HEK293 (cell line): ENCODE measurements around the gene NYAP2.

Experiments
- CTCF ChIA-PET: fragments of 350-600 bp; formaldehyde crosslinking; extraction: SDS; loops from one replicate; lab custom pipeline; 2021; ENCODE audit warnings: antibody characterized with exemption; lab: Yijun Ruan, JAX
- POLR2A ChIA-PET: fragments of 300-600 bp; formaldehyde crosslinking; extraction: SDS; loops from one replicate; lab custom pipeline; 2020; ENCODE audit warnings: antibody characterized with exemption, inconsistent platforms; lab: Yijun Ruan, JAX
- H3K27ac ChIP-seq: fragments of 200-500 bp; sonication (Bioruptor generic); 2 replicates; pipeline ENCODE4 v1.5.1; 2014; ENCODE audit warnings: low read depth, low read length, control low read depth, inconsistent platforms; ENCODE audit errors: extremely low read depth
- H3K36me3 ChIP-seq, 2 experiments: fragments of 200-500 bp in 1 of 2; sonication (Bioruptor generic) in 1 of 2; 1 replicate in 1 of 2; 2 replicates in 1 of 2; pipeline ENCODE4 v1.5.1; 2014 to 2017; ENCODE audit warnings: inconsistent platforms in 2 of 2, low read length in 2 of 2; ENCODE audit not compliant: control insufficient read depth in 2 of 2, insufficient read depth in 1 of 2
- H3K4me1 ChIP-seq: fragments of 200-500 bp; sonication (Bioruptor generic); 2 replicates; pipeline ENCODE4 v1.5.1; 2014; ENCODE audit warnings: mild to moderate bottlenecking, low read length, inconsistent platforms; ENCODE audit not compliant: control insufficient read depth, insufficient read depth
- H3K4me3 ChIP-seq: 2 replicates; pipeline ENCODE4 v1.5.1; 2011; ENCODE audit warnings: low read depth, mild to moderate bottlenecking, control low read depth, low read length, moderate library complexity
- H3K9me3 ChIP-seq: fragments of 200-500 bp; sonication (Bioruptor generic); 2 replicates; pipeline ENCODE4 v1.5.1; 2014; ENCODE audit warnings: low read depth, low read length, inconsistent platforms; ENCODE audit not compliant: control insufficient read depth, insufficient read depth
- KLF8 ChIP-seq: fragments of 450-650 bp; formaldehyde crosslinking; IDR thresholded peaks from 2 replicates; pipeline ENCODE4 v1.5.1; 2016; ENCODE audit warnings: missing biosample characterization, missing genetic modification characterization
- MYNN ChIP-seq: fragments of 450-650 bp; formaldehyde crosslinking; IDR thresholded peaks from 2 replicates; pipeline ENCODE4 v1.5.1; 2016; ENCODE audit warnings: missing biosample characterization, missing genetic modification characterization, borderline replicate concordance
- SP2 ChIP-seq: fragments of 450-650 bp; formaldehyde crosslinking; IDR thresholded peaks from 2 replicates; pipeline ENCODE4 v1.5.1; 2016; ENCODE audit warnings: missing biosample characterization, missing genetic modification characterization
- SP7 ChIP-seq: fragments of 450-650 bp; formaldehyde crosslinking; IDR thresholded peaks from 2 replicates; pipeline ENCODE4 v1.5.1; 2016; ENCODE audit warnings: missing biosample characterization, missing genetic modification characterization
- ZBTB1 ChIP-seq: fragments of 450-650 bp; formaldehyde crosslinking; IDR thresholded peaks from 2 replicates; pipeline ENCODE4 v1.5.1; 2016; ENCODE audit warnings: missing biosample characterization, missing genetic modification characterization
- ZIC2 ChIP-seq: fragments of 450-650 bp; formaldehyde crosslinking; IDR thresholded peaks from 2 replicates; pipeline ENCODE4 v1.5.1; 2016; ENCODE audit warnings: missing biosample characterization, missing genetic modification characterization
- ZNF138 ChIP-seq: fragments of 450-650 bp; formaldehyde crosslinking; IDR thresholded peaks from 2 replicates; pipeline ENCODE4 v1.5.1; 2016; ENCODE audit warnings: missing biosample characterization, missing genetic modification characterization, borderline replicate concordance
- ZNF146 ChIP-seq: fragments of 450-650 bp; formaldehyde crosslinking; IDR thresholded peaks from 2 replicates; pipeline ENCODE4 v1.5.1; 2016; ENCODE audit warnings: missing biosample characterization, missing genetic modification characterization
- ZNF155 ChIP-seq: fragments of 450-650 bp; formaldehyde crosslinking; IDR thresholded peaks from 2 replicates; pipeline ENCODE4 v1.5.1; 2016; ENCODE audit warnings: missing biosample characterization, missing genetic modification characterization
- ZNF248 ChIP-seq: fragments of 450-650 bp; formaldehyde crosslinking; IDR thresholded peaks from 2 replicates; pipeline ENCODE4 v1.5.1; 2017; ENCODE audit warnings: missing biosample characterization, missing genetic modification characterization
- ZNF311 ChIP-seq: fragments of 450-650 bp; formaldehyde crosslinking; IDR thresholded peaks from 2 replicates; pipeline ENCODE4 v1.5.1; 2017; ENCODE audit warnings: missing biosample characterization, missing genetic modification characterization, borderline replicate concordance
- ZNF341 ChIP-seq: fragments of 450-650 bp; formaldehyde crosslinking; IDR thresholded peaks from 2 replicates; pipeline ENCODE4; 2016; ENCODE audit warnings: low read depth, missing biosample characterization, missing genetic modification characterization
- ZNF404 ChIP-seq: fragments of 450-650 bp; formaldehyde crosslinking; IDR thresholded peaks from 2 replicates; pipeline ENCODE4 v1.5.1; 2017; ENCODE audit warnings: missing biosample characterization, missing genetic modification characterization
- ZNF510 ChIP-seq: fragments of 450-650 bp; formaldehyde crosslinking; IDR thresholded peaks from 2 replicates; pipeline ENCODE4 v1.5.1; 2018; ENCODE audit warnings: mild to moderate bottlenecking, missing genetic modification characterization, missing biosample characterization; ENCODE audit not compliant: insufficient replicate concordance
- ZNF571 ChIP-seq: fragments of 450-650 bp; formaldehyde crosslinking; IDR thresholded peaks from 2 replicates; pipeline ENCODE4 v1.5.0; 2017; ENCODE audit warnings: missing biosample characterization, missing genetic modification characterization
- ZNF623 ChIP-seq: fragments of 450-650 bp; formaldehyde crosslinking; IDR thresholded peaks from 2 replicates; pipeline ENCODE4 v1.5.1; 2016; ENCODE audit warnings: missing biosample characterization, missing genetic modification characterization
- ZNF843 ChIP-seq: fragments of 450-650 bp; formaldehyde crosslinking; IDR thresholded peaks from 2 replicates; pipeline ENCODE4 v1.5.1; 2016; ENCODE audit warnings: missing biosample characterization, missing genetic modification characterization
- ZSCAN23 ChIP-seq: fragments of 450-650 bp; formaldehyde crosslinking; IDR thresholded peaks from 2 replicates; pipeline ENCODE4 v1.5.1; 2016; ENCODE audit warnings: missing biosample characterization, missing genetic modification characterization
- TF ChIP-seq, protein P1 (sequence below): fragments of 450-650 bp; formaldehyde crosslinking; IDR thresholded peaks from 2 replicates; pipeline ENCODE4 v1.5.1; 2016; ENCODE audit warnings: missing biosample characterization, missing genetic modification characterization, borderline replicate concordance
- TF ChIP-seq, protein P2 (sequence below): fragments of 450-650 bp; formaldehyde crosslinking; IDR thresholded peaks from 2 replicates; pipeline ENCODE4 v1.5.1; 2017; ENCODE audit warnings: missing biosample characterization, missing genetic modification characterization
- TF ChIP-seq, protein P3 (sequence below): fragments of 450-650 bp; formaldehyde crosslinking; IDR thresholded peaks from 2 replicates; pipeline ENCODE4 v1.5.1; 2017; ENCODE audit warnings: missing biosample characterization, mild to moderate bottlenecking, missing genetic modification characterization, moderate library complexity
- TF ChIP-seq, protein P4 (sequence below): fragments of 450-650 bp; formaldehyde crosslinking; IDR thresholded peaks from 2 replicates; pipeline ENCODE4 v1.5.1; 2016; ENCODE audit warnings: missing biosample characterization, missing genetic modification characterization
- TF ChIP-seq, protein P5 (sequence below): fragments of 450-650 bp; formaldehyde crosslinking; IDR thresholded peaks from 2 replicates; pipeline ENCODE4 v1.5.1; 2017; ENCODE audit warnings: missing biosample characterization, missing genetic modification characterization

Gene NYAP2

DNA sequence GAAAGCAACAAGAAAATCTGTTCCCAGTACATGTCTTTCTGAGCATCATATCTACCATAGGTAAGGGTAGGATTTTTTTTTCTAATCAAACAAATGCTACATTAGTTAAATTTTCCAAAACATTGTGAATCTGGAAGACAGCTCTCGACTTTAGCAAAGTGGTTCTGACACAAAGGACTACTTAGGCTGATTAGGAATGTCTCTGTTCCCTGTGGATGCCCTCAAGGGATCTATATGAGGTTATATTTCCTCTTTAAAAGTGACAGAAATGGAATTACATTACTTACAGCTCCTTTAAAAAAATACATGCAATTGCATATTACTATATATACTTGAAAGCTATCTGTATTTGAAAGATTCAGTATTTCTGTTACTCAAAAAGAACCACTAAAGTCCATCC is 15.4 kb downstream of the NYAP2 start (continued):
- TF ChIP-seq, protein P1, sequence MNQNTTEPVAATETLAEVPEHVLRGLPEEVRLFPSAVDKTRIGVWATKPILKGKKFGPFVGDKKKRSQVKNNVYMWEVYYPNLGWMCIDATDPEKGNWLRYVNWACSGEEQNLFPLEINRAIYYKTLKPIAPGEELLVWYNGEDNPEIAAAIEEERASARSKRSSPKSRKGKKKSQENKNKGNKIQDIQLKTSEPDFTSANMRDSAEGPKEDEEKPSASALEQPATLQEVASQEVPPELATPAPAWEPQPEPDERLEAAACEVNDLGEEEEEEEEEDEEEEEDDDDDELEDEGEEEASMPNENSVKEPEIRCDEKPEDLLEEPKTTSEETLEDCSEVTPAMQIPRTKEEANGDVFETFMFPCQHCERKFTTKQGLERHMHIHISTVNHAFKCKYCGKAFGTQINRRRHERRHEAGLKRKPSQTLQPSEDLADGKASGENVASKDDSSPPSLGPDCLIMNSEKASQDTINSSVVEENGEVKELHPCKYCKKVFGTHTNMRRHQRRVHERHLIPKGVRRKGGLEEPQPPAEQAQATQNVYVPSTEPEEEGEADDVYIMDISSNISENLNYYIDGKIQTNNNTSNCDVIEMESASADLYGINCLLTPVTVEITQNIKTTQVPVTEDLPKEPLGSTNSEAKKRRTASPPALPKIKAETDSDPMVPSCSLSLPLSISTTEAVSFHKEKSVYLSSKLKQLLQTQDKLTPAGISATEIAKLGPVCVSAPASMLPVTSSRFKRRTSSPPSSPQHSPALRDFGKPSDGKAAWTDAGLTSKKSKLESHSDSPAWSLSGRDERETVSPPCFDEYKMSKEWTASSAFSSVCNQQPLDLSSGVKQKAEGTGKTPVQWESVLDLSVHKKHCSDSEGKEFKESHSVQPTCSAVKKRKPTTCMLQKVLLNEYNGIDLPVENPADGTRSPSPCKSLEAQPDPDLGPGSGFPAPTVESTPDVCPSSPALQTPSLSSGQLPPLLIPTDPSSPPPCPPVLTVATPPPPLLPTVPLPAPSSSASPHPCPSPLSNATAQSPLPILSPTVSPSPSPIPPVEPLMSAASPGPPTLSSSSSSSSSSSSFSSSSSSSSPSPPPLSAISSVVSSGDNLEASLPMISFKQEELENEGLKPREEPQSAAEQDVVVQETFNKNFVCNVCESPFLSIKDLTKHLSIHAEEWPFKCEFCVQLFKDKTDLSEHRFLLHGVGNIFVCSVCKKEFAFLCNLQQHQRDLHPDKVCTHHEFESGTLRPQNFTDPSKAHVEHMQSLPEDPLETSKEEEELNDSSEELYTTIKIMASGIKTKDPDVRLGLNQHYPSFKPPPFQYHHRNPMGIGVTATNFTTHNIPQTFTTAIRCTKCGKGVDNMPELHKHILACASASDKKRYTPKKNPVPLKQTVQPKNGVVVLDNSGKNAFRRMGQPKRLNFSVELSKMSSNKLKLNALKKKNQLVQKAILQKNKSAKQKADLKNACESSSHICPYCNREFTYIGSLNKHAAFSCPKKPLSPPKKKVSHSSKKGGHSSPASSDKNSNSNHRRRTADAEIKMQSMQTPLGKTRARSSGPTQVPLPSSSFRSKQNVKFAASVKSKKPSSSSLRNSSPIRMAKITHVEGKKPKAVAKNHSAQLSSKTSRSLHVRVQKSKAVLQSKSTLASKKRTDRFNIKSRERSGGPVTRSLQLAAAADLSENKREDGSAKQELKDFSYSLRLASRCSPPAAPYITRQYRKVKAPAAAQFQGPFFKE (tag by site-specific recombination): no peak
- TF ChIP-seq ZNF510 (tag by site-specific recombination) (no peak), ZNF138 (no peak), ZIC2 (no peak), ZNF843 (tag by site-specific recombination) (no peak), SP7 (tag by site-specific recombination) (no peak), ZNF155 (tag by site-specific recombination) (no peak), KLF8 (no peak), ZNF571 (tag by site-specific recombination) (no peak), ZNF341 (tag by site-specific recombination) (no peak)
- TF ChIP-seq, protein P2, sequence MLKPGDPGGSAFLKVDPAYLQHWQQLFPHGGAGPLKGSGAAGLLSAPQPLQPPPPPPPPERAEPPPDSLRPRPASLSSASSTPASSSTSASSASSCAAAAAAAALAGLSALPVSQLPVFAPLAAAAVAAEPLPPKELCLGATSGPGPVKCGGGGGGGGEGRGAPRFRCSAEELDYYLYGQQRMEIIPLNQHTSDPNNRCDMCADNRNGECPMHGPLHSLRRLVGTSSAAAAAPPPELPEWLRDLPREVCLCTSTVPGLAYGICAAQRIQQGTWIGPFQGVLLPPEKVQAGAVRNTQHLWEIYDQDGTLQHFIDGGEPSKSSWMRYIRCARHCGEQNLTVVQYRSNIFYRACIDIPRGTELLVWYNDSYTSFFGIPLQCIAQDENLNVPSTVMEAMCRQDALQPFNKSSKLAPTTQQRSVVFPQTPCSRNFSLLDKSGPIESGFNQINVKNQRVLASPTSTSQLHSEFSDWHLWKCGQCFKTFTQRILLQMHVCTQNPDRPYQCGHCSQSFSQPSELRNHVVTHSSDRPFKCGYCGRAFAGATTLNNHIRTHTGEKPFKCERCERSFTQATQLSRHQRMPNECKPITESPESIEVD (tag by site-specific recombination): no peak
- TF ChIP-seq, protein P3, sequence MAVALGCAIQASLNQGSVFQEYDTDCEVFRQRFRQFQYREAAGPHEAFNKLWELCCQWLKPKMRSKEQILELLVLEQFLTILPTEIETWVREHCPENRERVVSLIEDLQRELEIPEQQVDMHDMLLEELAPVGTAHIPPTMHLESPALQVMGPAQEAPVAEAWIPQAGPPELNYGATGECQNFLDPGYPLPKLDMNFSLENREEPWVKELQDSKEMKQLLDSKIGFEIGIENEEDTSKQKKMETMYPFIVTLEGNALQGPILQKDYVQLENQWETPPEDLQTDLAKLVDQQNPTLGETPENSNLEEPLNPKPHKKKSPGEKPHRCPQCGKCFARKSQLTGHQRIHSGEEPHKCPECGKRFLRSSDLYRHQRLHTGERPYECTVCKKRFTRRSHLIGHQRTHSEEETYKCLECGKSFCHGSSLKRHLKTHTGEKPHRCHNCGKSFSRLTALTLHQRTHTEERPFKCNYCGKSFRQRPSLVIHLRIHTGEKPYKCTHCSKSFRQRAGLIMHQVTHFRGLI (tag by site-specific recombination): no peak

DNA sequence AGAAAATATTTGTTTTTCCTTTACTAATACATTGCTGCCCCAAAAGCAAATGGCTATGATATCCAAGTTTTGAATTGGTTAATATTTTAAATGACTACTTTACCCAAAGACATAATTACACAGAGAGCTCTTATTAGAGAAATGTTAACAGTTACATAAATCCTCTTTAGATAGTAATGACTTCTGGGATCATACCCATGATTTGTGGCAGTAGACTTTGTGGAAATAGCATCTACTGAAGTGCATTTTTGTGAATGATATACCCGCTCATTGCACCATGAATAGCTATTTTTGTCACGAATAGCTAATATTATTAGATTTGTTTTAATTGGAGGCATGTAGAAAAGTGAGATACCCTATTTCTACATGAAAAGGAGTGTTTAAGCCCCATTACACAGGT is 15.8 kb downstream of the NYAP2 start:
- Histone ChIP-seq H3K27ac (no peak overlapping the region), H3K4me1 (no peaks in the 10 kb centered on the region), H3K4me3 (no peak overlapping the region), H3K36me3 (no peaks in the 10 kb centered on the region), H3K9me3 (no peaks in the 10 kb centered on the region)
- ChIA-PET CTCF (no interaction called here), POLR2A (no interaction called here)
- TF ChIP-seq ZNF146 (no peak), ZNF623 (no peak), ZNF248 (tag by site-specific recombination) (no peak), ZNF311 (tag by site-specific recombination) (no peak), SP2 (tag by site-specific recombination) (no peak), ZBTB1 (tag by site-specific recombination) (no peak), ZSCAN23 (tag by site-specific recombination) (no peak), ZNF404 (tag by site-specific recombination) (no peak), MYNN (tag by site-specific recombination) (no peak)
- TF ChIP-seq, protein P4, sequence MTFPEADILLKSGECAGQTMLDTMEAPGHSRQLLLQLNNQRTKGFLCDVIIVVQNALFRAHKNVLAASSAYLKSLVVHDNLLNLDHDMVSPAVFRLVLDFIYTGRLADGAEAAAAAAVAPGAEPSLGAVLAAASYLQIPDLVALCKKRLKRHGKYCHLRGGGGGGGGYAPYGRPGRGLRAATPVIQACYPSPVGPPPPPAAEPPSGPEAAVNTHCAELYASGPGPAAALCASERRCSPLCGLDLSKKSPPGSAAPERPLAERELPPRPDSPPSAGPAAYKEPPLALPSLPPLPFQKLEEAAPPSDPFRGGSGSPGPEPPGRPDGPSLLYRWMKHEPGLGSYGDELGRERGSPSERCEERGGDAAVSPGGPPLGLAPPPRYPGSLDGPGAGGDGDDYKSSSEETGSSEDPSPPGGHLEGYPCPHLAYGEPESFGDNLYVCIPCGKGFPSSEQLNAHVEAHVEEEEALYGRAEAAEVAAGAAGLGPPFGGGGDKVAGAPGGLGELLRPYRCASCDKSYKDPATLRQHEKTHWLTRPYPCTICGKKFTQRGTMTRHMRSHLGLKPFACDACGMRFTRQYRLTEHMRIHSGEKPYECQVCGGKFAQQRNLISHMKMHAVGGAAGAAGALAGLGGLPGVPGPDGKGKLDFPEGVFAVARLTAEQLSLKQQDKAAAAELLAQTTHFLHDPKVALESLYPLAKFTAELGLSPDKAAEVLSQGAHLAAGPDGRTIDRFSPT (tag by site-specific recombination): no peak
- TF ChIP-seq, protein P2 (tag by site-specific recombination): no peak
- TF ChIP-seq, protein P5, sequence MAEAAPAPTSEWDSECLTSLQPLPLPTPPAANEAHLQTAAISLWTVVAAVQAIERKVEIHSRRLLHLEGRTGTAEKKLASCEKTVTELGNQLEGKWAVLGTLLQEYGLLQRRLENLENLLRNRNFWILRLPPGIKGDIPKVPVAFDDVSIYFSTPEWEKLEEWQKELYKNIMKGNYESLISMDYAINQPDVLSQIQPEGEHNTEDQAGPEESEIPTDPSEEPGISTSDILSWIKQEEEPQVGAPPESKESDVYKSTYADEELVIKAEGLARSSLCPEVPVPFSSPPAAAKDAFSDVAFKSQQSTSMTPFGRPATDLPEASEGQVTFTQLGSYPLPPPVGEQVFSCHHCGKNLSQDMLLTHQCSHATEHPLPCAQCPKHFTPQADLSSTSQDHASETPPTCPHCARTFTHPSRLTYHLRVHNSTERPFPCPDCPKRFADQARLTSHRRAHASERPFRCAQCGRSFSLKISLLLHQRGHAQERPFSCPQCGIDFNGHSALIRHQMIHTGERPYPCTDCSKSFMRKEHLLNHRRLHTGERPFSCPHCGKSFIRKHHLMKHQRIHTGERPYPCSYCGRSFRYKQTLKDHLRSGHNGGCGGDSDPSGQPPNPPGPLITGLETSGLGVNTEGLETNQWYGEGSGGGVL: no peak
